H1 (cell line): Measurements from ENCODE around the gene C5orf58. TPM values are rescaled to one million over a fixed set of nuclear protein-coding genes. Genes with fewer than 3 reads are reported as not detected.

Source experiments
- CTCF ChIA-PET: fragments of 300-600 bp; sonication (Branson Sonifier 250); formaldehyde crosslinking; loops from one replicate; lab custom pipeline; 2021; ENCODE audit not compliant: partially characterized antibody; lab: Charles Lee
- POLR2A ChIA-PET: fragments of 300-600 bp; sonication (Branson Sonifier 250); formaldehyde crosslinking; loops from one replicate; lab custom pipeline; 2021; ENCODE audit warnings: inconsistent platforms; ENCODE audit not compliant: partially characterized antibody; lab: Charles Lee
- DNase-seq, 2 experiments: peaks; one replicate each; pipeline versions ENCODE4 v3.0.0 to v3.0.0-alpha.2; 2010 to 2022; ENCODE audit warnings: low spot score in 2 of 2, low read depth in 1 of 2, mixed read lengths in 1 of 2
- FAIRE-seq: peaks from 2 replicates; lab custom pipeline; 2011; peaks lifted over from hg19 to GRCh38; lab: Jason Lieb, UNC
- H2AFZ ChIP-seq: 2 replicates; pipeline ENCODE4 v1.8.1; 2012; ENCODE audit warnings: low read length, inconsistent platforms
- H2AK5ac ChIP-seq: 2 replicates; pipeline ENCODE4 v1.6.1; 2013; ENCODE audit warnings: low read depth, low read length
- H2BK120ac ChIP-seq: replicated peaks from 2 replicates; pipeline ENCODE3; 2013; ENCODE audit warnings: low read depth, low read length, inconsistent platforms
- H2BK12ac ChIP-seq: 2 replicates; pipeline ENCODE4 v1.6.1; 2013; ENCODE audit warnings: low read depth, low read length
- H2BK15ac ChIP-seq: 2 replicates; pipeline ENCODE4 v1.6.1; 2013; ENCODE audit warnings: low read length
- H2BK20ac ChIP-seq: 2 replicates; pipeline ENCODE4 v1.6.1; 2013; ENCODE audit warnings: low read length
- H2BK5ac ChIP-seq: 2 replicates; pipeline ENCODE4 v1.6.1; 2013; ENCODE audit warnings: low read depth, low read length
- H3K14ac ChIP-seq: 2 replicates; pipeline ENCODE4 v1.6.1; 2013; ENCODE audit warnings: inconsistent platforms; ENCODE audit not compliant: insufficient read length
- H3K18ac ChIP-seq: 2 replicates; pipeline ENCODE4 v1.6.1; 2013; ENCODE audit warnings: low read length; ENCODE audit errors: extremely low read depth
- H3K23ac ChIP-seq: 2 replicates; pipeline ENCODE4 v1.6.1; 2013; ENCODE audit warnings: inconsistent platforms; ENCODE audit not compliant: insufficient read length
- H3K23me2 ChIP-seq: 2 replicates; pipeline ENCODE4 v1.6.1; 2013; ENCODE audit warnings: low read depth, low read length
- H3K27ac ChIP-seq: 2 replicates; pipeline ENCODE4 v1.6.1; 2011; ENCODE audit warnings: low read depth, low read length, inconsistent platforms
- H3K27me3 ChIP-seq, 4 experiments: replicated peaks in 1 of 4; 1 replicate in 1 of 4; 2 replicates in 3 of 4; pipeline versions ENCODE4 v1.6.1 to v1.8.1; 2011 to 2013; ENCODE audit warnings: low read length in 3 of 4, mild to moderate bottlenecking in 3 of 4, inconsistent platforms in 2 of 4, mixed read lengths in 2 of 4, moderate library complexity in 1 of 4; ENCODE audit not compliant: control insufficient read depth in 3 of 4, insufficient read depth in 3 of 4; ENCODE audit errors: extremely low read depth in 1 of 4
- H3K36me3 ChIP-seq, 4 experiments: 2 replicates each; pipeline versions ENCODE4 v1.6.1 to v1.8.1; 2011 to 2013; ENCODE audit warnings: mild to moderate bottlenecking in 4 of 4, low read length in 3 of 4, moderate library complexity in 2 of 4, control low read depth in 1 of 4, inconsistent platforms in 1 of 4; ENCODE audit not compliant: insufficient read depth in 4 of 4, control insufficient read depth in 2 of 4
- H3K4ac ChIP-seq: replicated peaks from 2 replicates; pipeline ENCODE3; 2013; ENCODE audit warnings: low read length, low read depth, mixed read lengths, inconsistent platforms; ENCODE audit not compliant: insufficient read length
- H3K4me1 ChIP-seq, 4 experiments: replicated peaks in 1 of 4; 1 replicate in 1 of 4; 2 replicates in 3 of 4; pipeline versions ENCODE4 v1.6.1 to v1.8.1; 2011 to 2013; ENCODE audit warnings: low read length in 3 of 4, inconsistent platforms in 2 of 4, mixed read lengths in 1 of 4; ENCODE audit not compliant: insufficient read depth in 4 of 4, control insufficient read depth in 3 of 4
- H3K4me2 ChIP-seq, 2 experiments: 2 replicates each; pipeline versions ENCODE4 v1.6.1 to v1.8.1; 2011 to 2013; ENCODE audit warnings: low read depth in 2 of 2, low read length in 2 of 2, control low read depth in 1 of 2, inconsistent platforms in 1 of 2, mild to moderate bottlenecking in 1 of 2; ENCODE audit not compliant: insufficient read depth in 1 of 2
- H3K4me3 ChIP-seq, 4 experiments: fragments of 200-600, 300-600 bp in 1 of 4; sonication (generic), shearing (Covaris generic), sonication (Bioruptor Twin) in 1 of 4; 2 replicates each; pipeline versions ENCODE4 v1.5.1 to v1.8.1; 2011 to 2016; ENCODE audit warnings: low read length in 4 of 4, low read depth in 3 of 4, control low read depth in 2 of 4, inconsistent platforms in 2 of 4, mild to moderate bottlenecking in 2 of 4, mixed read lengths in 1 of 4, moderate library complexity in 1 of 4; ENCODE audit not compliant: insufficient read depth in 2 of 4; ENCODE audit errors: extremely low read depth in 1 of 4
- H3K56ac ChIP-seq: replicated peaks from 2 replicates; pipeline ENCODE3; 2013; ENCODE audit warnings: low read depth, mild to moderate bottlenecking, mixed read lengths, low read length, inconsistent platforms; ENCODE audit not compliant: insufficient read length
- H3K79me1 ChIP-seq: 2 replicates; pipeline ENCODE4 v1.6.1; 2013; ENCODE audit warnings: low read depth, low read length, control low read depth
- H3K79me2 ChIP-seq, 2 experiments: 2 replicates each; pipeline versions ENCODE4 v1.6.1 to v1.8.1; 2012 to 2013; ENCODE audit warnings: low read length in 2 of 2, mild to moderate bottlenecking in 2 of 2, inconsistent platforms in 1 of 2; ENCODE audit not compliant: insufficient read depth in 2 of 2, control insufficient read depth in 1 of 2
- H3K9ac ChIP-seq, 4 experiments: replicated peaks in 1 of 4; 1 replicate in 1 of 4; 2 replicates in 3 of 4; pipeline versions ENCODE4 v1.6.1 to v1.8.1; 2011 to 2013; ENCODE audit warnings: low read depth in 3 of 4, low read length in 3 of 4, control low read depth in 2 of 4, mild to moderate bottlenecking in 2 of 4, moderate library complexity in 2 of 4, inconsistent platforms in 1 of 4; ENCODE audit errors: extremely low read depth in 1 of 4
- H3K9me3 ChIP-seq, 2 experiments: 2 replicates each; pipeline versions ENCODE4 v1.6.1 to v1.8.1; 2012 to 2013; ENCODE audit warnings: mild to moderate bottlenecking in 2 of 2, moderate library complexity in 2 of 2, control low read depth in 1 of 2, inconsistent platforms in 1 of 2, low read depth in 1 of 2, low read length in 1 of 2, mixed read lengths in 1 of 2; ENCODE audit not compliant: insufficient read depth in 2 of 2
- H4K20me1 ChIP-seq, 2 experiments: replicated peaks in 1 of 2; 2 replicates each; pipeline versions ENCODE3 to v1.8.1; 2011 to 2013; ENCODE audit warnings: inconsistent platforms in 2 of 2, low read length in 2 of 2, mild to moderate bottlenecking in 1 of 2; ENCODE audit not compliant: insufficient read depth in 2 of 2, control insufficient read depth in 1 of 2
- H4K5ac ChIP-seq: 2 replicates; pipeline ENCODE4 v1.6.1; 2013; ENCODE audit warnings: low read length, low read depth, mixed read lengths, inconsistent platforms; ENCODE audit not compliant: insufficient read length
- H4K8ac ChIP-seq: 2 replicates; pipeline ENCODE4 v1.8.0; 2013; ENCODE audit warnings: mild to moderate bottlenecking, moderate library complexity, low read length, inconsistent platforms; ENCODE audit not compliant: insufficient read depth; ENCODE audit errors: extremely low read depth
- H4K91ac ChIP-seq: replicated peaks from 2 replicates; pipeline ENCODE3; 2013; ENCODE audit warnings: low read length, mixed read lengths, inconsistent platforms; ENCODE audit not compliant: insufficient read length
- ASH2L ChIP-seq: fragments of 200-600, 300-600 bp; sonication (generic); IDR thresholded peaks from one replicate; pipeline ENCODE4 v1.7.1; 2017; ENCODE audit warnings: low read length
- NRF1 ChIP-seq: IDR thresholded peaks from 2 replicates; pipeline ENCODE4 v1.6.1; 2011; ENCODE audit warnings: mild to moderate bottlenecking, low read depth, low read length, improper control_type of control experiment
- RFX5 ChIP-seq: IDR thresholded peaks from 2 replicates; pipeline ENCODE4 v1.6.1; 2011; ENCODE audit warnings: low read depth, low read length, improper control_type of control experiment, borderline replicate concordance
- WGBS, 2 experiments: shearing (Covaris generic) in 1 of 2; methylation state at CpG; one replicate each; pipeline versions ENCODE4 v1.1.6 to v1.1.7; 2013 to 2015; ENCODE audit warnings: low lambda C conversion rate in 2 of 2, mixed read lengths in 2 of 2, inconsistent platforms in 1 of 2, low coverage in 1 of 2, missing lambda C conversion rate in 1 of 2; ENCODE audit not compliant: insufficient replicate concordance in 2 of 2, insufficient coverage in 1 of 2, insufficient read length in 1 of 2; ENCODE audit errors: extremely low coverage in 1 of 2, missing lambda C conversion rate in 1 of 2; 5-methylcytosine and 5-hydroxymethylcytosine counted together
- polyA plus RNA-seq, 7 experiments: library from polyadenylated mRNA; depleted of rRNA in 3 of 7; stranded (reverse) in 5 of 7; unstranded in 2 of 7; fragments of >200 nt in 5 of 7; fragments of 200-250 nt in 2 of 7; gene quantifications; 1 replicate in 5 of 7; 2 replicates in 1 of 7; 4 replicates in 1 of 7; pipeline versions ENCODE4 v1.2.1 to v1.2.3, GENCODE V29; 2011 to 2013; ENCODE audit warnings: missing spikeins in 2 of 7, mixed read lengths in 2 of 7
- total RNA-seq: library from RNA; stranded (reverse); fragmentation: NEBNext Ultra II Directional; extraction: Animal tissue kit (Norgen Biotek cat#: 25700); gene quantifications from 2 replicates; pipeline ENCODE4 v1.2.1, GENCODE V29; 2021
- TF ChIP-seq, protein P1 (sequence below): IDR thresholded peaks from 2 replicates; pipeline ENCODE4 v1.6.1; 2012; ENCODE audit warnings: low read length, inconsistent platforms

Gene C5orf58
- total and polyA plus RNA-seq, 2 of the 8 experiments (the other 6 are each of a cell fraction or from before 2014, with no cell fraction given) = 0.24 to 1.6 TPM

DNA sequence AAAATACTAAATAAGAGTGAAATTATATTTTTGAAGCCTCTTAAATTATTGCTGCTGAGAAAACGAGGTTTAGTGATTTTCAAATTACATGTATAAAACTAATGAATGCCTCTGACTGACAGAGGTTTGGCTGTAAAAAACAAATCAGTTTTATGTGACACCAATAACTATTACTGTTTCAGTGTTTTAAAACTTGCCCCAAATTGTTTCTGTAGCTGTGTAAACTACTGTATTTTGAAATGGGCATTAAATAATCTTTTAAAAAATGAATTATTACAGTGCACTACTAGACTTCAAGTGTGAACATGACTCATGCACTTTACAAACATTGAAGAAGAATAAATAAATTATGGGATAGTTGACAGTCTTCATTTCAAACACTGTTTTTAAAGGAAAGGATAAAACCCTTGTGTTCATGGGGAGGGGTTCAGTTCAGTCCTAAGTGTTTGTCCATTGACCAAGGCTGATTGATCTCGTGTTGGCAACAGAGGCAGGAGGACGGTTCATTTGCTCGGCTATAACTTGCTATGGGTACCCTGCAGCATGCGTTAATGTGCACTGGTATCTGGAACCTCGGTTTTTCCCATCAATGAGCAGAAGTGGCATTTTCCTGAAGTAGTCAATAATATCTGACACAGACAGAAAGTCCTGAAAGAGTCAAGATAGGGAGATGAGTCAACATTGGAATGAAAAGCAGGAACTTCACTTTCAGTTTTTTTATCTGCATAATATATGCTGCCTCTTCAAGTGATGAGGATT is 15.6 kb downstream of the C5orf58 start:
- 91% methylated on average over 6 of the region's 6 CpGs; no CpG with 5 or more reads in 1 of the 2 experiments for WGBS, 2 experiments
- Histone ChIP-seq H3K4ac (no peak overlapping the region), H4K20me1 (no peaks in the 10 kb centered on the region), H4K91ac (peak overlapping the region; percentile 11), H3K79me1 (no peaks in the 10 kb centered on the region), H2BK5ac (no peak overlapping the region), H3K4me3 (no peak overlapping the region), H3K23ac (no peak overlapping the region), H3K9ac (no peak overlapping the region), H2BK15ac (peak overlapping the region; percentile 48; the same call in 1 of the 2 replicates), H4K5ac (no peak overlapping the region), H3K23me2 (no peaks in the 10 kb centered on the region), H2AFZ (no peak overlapping the region), H3K4me1 (peaks cover 0 to 8% (median 5%) of the 10 kb centered on the region in 4 experiments; a peak in 3 of 7 replicates), H3K79me2 (no peaks in the 10 kb centered on the region), H3K9me3 (peaks cover 2 to 13% of the 10 kb centered on the region in 2 experiments; a peak in 2 of 4 replicates), H3K56ac (no peak overlapping the region), H2BK120ac (no peak overlapping the region), H2AK5ac (no peak overlapping the region), H3K18ac (no peak overlapping the region), H3K14ac (no peak overlapping the region), H2BK12ac (no peak overlapping the region; the same call in 1 of the 2 replicates), H2BK20ac (no peak overlapping the region), H3K36me3 (no peaks in the 10 kb centered on the region), H3K27me3 (no peaks in the 10 kb centered on the region), H3K4me2 (no peak overlapping the region), H4K8ac (no peak overlapping the region), H3K27ac (no peak overlapping the region)
- no peak for TF ChIP-seq ASH2L
- no peak for TF ChIP-seq RFX5
- TF ChIP-seq NRF1 = no peak
- TF ChIP-seq, protein P1, sequence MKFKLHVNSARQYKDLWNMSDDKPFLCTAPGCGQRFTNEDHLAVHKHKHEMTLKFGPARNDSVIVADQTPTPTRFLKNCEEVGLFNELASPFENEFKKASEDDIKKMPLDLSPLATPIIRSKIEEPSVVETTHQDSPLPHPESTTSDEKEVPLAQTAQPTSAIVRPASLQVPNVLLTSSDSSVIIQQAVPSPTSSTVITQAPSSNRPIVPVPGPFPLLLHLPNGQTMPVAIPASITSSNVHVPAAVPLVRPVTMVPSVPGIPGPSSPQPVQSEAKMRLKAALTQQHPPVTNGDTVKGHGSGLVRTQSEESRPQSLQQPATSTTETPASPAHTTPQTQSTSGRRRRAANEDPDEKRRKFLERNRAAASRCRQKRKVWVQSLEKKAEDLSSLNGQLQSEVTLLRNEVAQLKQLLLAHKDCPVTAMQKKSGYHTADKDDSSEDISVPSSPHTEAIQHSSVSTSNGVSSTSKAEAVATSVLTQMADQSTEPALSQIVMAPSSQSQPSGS = no peak
- DNase-seq (no peak), FAIRE-seq (no peak)
- CTCF ChIA-PET = no interaction called here
- POLR2A ChIA-PET = no interaction called here
